Measurements from ENCODE around the gene MAPK8.

DNA sequence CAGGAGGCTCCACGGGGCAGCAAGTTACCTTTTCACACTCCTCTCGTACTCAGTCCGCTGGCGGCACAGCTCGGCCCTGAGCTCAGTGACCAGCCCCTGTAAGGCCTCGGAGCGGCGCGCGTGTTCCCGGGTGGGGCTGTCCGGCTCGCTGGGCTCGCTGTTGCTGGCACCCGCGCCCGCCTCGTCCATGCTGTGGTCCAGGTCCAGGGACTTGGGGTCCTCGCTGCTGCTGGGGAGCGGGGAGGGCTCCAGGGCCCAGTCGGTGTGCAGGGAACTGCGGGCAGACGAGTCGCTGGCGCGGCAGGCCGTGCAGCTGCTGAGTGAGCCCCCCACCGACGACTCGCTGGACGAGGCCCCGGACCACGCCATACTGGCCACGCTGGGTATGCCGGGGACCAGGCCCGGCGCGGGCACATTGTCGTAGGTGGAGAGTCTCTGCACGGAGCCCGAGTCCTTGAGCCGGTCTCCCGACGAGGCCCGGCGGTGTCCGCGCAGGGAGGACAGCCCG, 143.8 kb downstream of the MAPK8 start:
- TF ChIP-seq CTCF (conservative IDR thresholded peaks at IDR 0.05; ENCODE audit: low read length) (no peak), EZH2phosphoT487 (IDR thresholded peaks at IDR 0.05; ENCODE audit: borderline replicate concordance, low read depth, low read length) (no peak)

Measured in OCI-LY7 (cell line).